ENCODE results near the gene HIRIP3. TPM values are rescaled to one million over a fixed set of nuclear protein-coding genes. Genes with fewer than 3 reads are reported as not detected.

The HIRIP3 gene
- total RNA-seq, 4 donors from 2014 or later, result 11.9 to 15.3 (median 14.2) TPM

- no peak for TF ChIP-seq CTCF (IDR thresholded peaks at IDR 0.05; ENCODE audit: low read depth)
Observed at GRCh38 chr16:29999605-30000004, 4.2 kb upstream of the HIRIP3 start.

- TF ChIP-seq CTCF (IDR thresholded peaks at IDR 0.05; ENCODE audit: low read depth), result no peak
Observed at GRCh38 chr16:29996766-29997250, 1.4 kb upstream of the HIRIP3 start.

GRCh38 chr16:29995911-29996765, 721 bp upstream of the HIRIP3 start, which contains the start of gene INO80E:
TSS of gene INO80E (plus strand) at chr16:29996241. CDS start at chr16:29996311, 70 bp downstream.
- TF ChIP-seq CTCF (IDR thresholded peaks at IDR 0.05; ENCODE audit: low read depth), result no peak

GRCh38 chr16:29994600-29995323, 655 bp downstream of the HIRIP3 start:
- TF ChIP-seq CTCF (IDR thresholded peaks at IDR 0.05; ENCODE audit: low read depth), result no peak

GRCh38 chr16:29993903-29994599, 1.4 kb downstream of the HIRIP3 start:
- TF ChIP-seq CTCF (IDR thresholded peaks at IDR 0.05; ENCODE audit: low read depth), result no peak

- TF ChIP-seq CTCF (IDR thresholded peaks at IDR 0.05; ENCODE audit: low read depth), result no peak
Observed at GRCh38 chr16:29993191-29993902, 2.1 kb downstream of the HIRIP3 start.

All from subcutaneous adipose tissue (tissue), 4 donors.